ENCODE data around the gene COLEC11. TPM values are rescaled to one million over a fixed set of nuclear protein-coding genes. Genes with fewer than 3 reads are reported as not detected.
A peak's percentile ranks its signal among the peaks of the same experiment; 100 is the strongest.

COLEC11 gene
- total RNA-seq, 4 donors from 2014 or later = 2.1 to 19.1 (median 6.6) TPM

GRCh38 chr2:3670376-3670775 is 75.5 kb downstream of the COLEC11 start:
- WGBS = 92% methylated on average over 15 of the region's 15 CpGs
- H3K9me3 ChIP-seq = no peaks in the 10 kb centered on the region
- peaks cover 0 to 22% (median 0%) of the 10 kb centered on the region in 4 donors for H3K27me3 ChIP-seq
- H3K27ac ChIP-seq (replicated peaks in 1 of 4) = no peak overlapping the region
- H3K4me1 ChIP-seq = peaks cover 0 to 13% (median 3%) of the 10 kb centered on the region in 4 donors
- TF ChIP-seq POLR2AphosphoS5 (IDR thresholded peaks at IDR 0.05) (no peak), POLR2A (IDR thresholded peaks at IDR 0.05; ENCODE audit: low read depth) (no peak), EP300 (IDR thresholded peaks at IDR 0.05) (no peak), CTCF (IDR thresholded peaks at IDR 0.05) (no peak)
- H3K4me3 ChIP-seq = no peak overlapping the region
- intact Hi-C loops (cut with DNase I) = no loop called here
- no peaks in the 10 kb centered on the region for H3K36me3 ChIP-seq
- peak; percentile 86 for DNase-seq (ENCODE audit: extremely low spot score)

- no peak overlapping the region for H3K27ac ChIP-seq (replicated peaks in 1 of 4)
- no peaks in the 10 kb centered on the region for H3K9me3 ChIP-seq
- peak; percentile 79 for DNase-seq (ENCODE audit: extremely low spot score)
- 78% methylated on average over 11 of the region's 11 CpGs for WGBS
- peaks cover 0 to 13% (median 3%) of the 10 kb centered on the region in 4 donors for H3K4me1 ChIP-seq
- intact Hi-C loops (cut with DNase I) = no loop called here
- no peak overlapping the region for H3K4me3 ChIP-seq
- H3K27me3 ChIP-seq = peaks cover 0 to 20% (median 0%) of the 10 kb centered on the region in 4 donors
- no peaks in the 10 kb centered on the region for H3K36me3 ChIP-seq
- no peak for TF ChIP-seq POLR2AphosphoS5 (IDR thresholded peaks at IDR 0.05)
- no peak for TF ChIP-seq EP300 (IDR thresholded peaks at IDR 0.05)
- TF ChIP-seq POLR2A (IDR thresholded peaks at IDR 0.05; ENCODE audit: low read depth) = no peak
- TF ChIP-seq CTCF (IDR thresholded peaks at IDR 0.05) = no peak
Measured at GRCh38 chr2:3670941-3671340, 76.0 kb downstream of the COLEC11 start.

- Histone ChIP-seq H3K9me3 (no peaks in the 10 kb centered on the region), H3K4me1 (no peaks in the 10 kb centered on the region), H3K27me3 (peaks cover 0 to 13% (median 0%) of the 10 kb centered on the region in 4 donors), H3K4me3 (no peak overlapping the region), H3K36me3 (no peaks in the 10 kb centered on the region), H3K27ac (replicated peaks in 1 of 4) (no peak overlapping the region)
- no peak for TF ChIP-seq POLR2A (IDR thresholded peaks at IDR 0.05; ENCODE audit: low read depth)
- no peak for TF ChIP-seq EP300 (IDR thresholded peaks at IDR 0.05)
- no peak for TF ChIP-seq CTCF (IDR thresholded peaks at IDR 0.05)
- no peak for TF ChIP-seq POLR2AphosphoS5 (IDR thresholded peaks at IDR 0.05)
- peak; percentile 91 for DNase-seq (ENCODE audit: extremely low spot score)
- intact Hi-C loops (cut with DNase I) = no loop called here
- 81% methylated on average over 9 of the region's 9 CpGs for WGBS
Measured at GRCh38 chr2:3672861-3673678, 78.2 kb downstream of the COLEC11 start.

GRCh38 chr2:3674066-3674845 is 79.3 kb downstream of the COLEC11 start:
- H3K4me3 ChIP-seq = no peak overlapping the region
- TF ChIP-seq CTCF (IDR thresholded peaks at IDR 0.05) = no peak
- TF ChIP-seq POLR2A (IDR thresholded peaks at IDR 0.05; ENCODE audit: low read depth) = no peak
- TF ChIP-seq POLR2AphosphoS5 (IDR thresholded peaks at IDR 0.05) = no peak
- no peak for TF ChIP-seq EP300 (IDR thresholded peaks at IDR 0.05)
- H3K36me3 ChIP-seq = no peaks in the 10 kb centered on the region
- peak; percentile 62 for DNase-seq (ENCODE audit: extremely low spot score)
- intact Hi-C loops (cut with DNase I) = no loop called here
- H3K27me3 ChIP-seq = peaks cover 0 to 12% (median 0%) of the 10 kb centered on the region in 4 donors
- H3K4me1 ChIP-seq = no peaks in the 10 kb centered on the region
- H3K9me3 ChIP-seq = no peaks in the 10 kb centered on the region
- H3K27ac ChIP-seq (replicated peaks in 1 of 4) = no peak overlapping the region
- 82% methylated on average over 9 of the region's 9 CpGs for WGBS

Data from esophagus muscularis mucosa (tissue), 4 donors.